Fibroblast of upper back skin (primary cell): Measurements from ENCODE around the gene CEP295NL.
A peak's percentile ranks its signal among the peaks of the same experiment; 100 is the strongest.
"Not testable (repeated sequence)": the region's sequence is repeated elsewhere in the genome, so short reads cannot be mapped to it uniquely, and the experiment has no call there.

Source experiments
- DNase-seq: peaks from one replicate; pipeline ENCODE4 v3.0.0-alpha.2; 2013

CEP295NL gene

GRCh38 chr17:78885956-78886355 is 17.0 kb downstream of the CEP295NL start:
- DNase-seq: no peak

- DNase-seq: no peak
These were observed 17.9 kb downstream of the CEP295NL start for GRCh38 chr17:78884876-78885667.

GRCh38 chr17:78884148-78884825 is 18.7 kb downstream of the CEP295NL start:
- DNase-seq: no peak

GRCh38 chr17:78883533-78884131 is 19.4 kb downstream of the CEP295NL start:
- DNase-seq: peak; percentile 96

GRCh38 chr17:78883089-78883532 is 19.9 kb downstream of the CEP295NL start:
- DNase-seq: peak; percentile 84

- DNase-seq: no peak
These were observed 20.4 kb downstream of the CEP295NL start for GRCh38 chr17:78882540-78883088.

GRCh38 chr17:78879635-78880186 is 23.3 kb downstream of the CEP295NL start:
- DNase-seq: peak; percentile 97

GRCh38 chr17:78878871-78879527 is 24.0 kb downstream of the CEP295NL start:
- no peak for DNase-seq

GRCh38 chr17:78878261-78878660 is 24.7 kb downstream of the CEP295NL start:
- DNase-seq: no peak

- not testable (repeated sequence) for DNase-seq
These were observed 26.0 kb downstream of the CEP295NL start for GRCh38 chr17:78876954-78877517.

- no peak for DNase-seq
These were observed 26.9 kb downstream of the CEP295NL start for GRCh38 chr17:78876094-78876597.

GRCh38 chr17:78875363-78876093 is 27.5 kb downstream of the CEP295NL start:
- peak; percentile 29 for DNase-seq

GRCh38 chr17:78873519-78874340 is 29.3 kb downstream of the CEP295NL start:
- DNase-seq: peak; percentile 25

- DNase-seq: no peak
These were observed 30.5 kb downstream of the CEP295NL start for GRCh38 chr17:78872486-78872885.

- no peak for DNase-seq
These were observed 32.4 kb downstream of the CEP295NL start for GRCh38 chr17:78870621-78871020.

- DNase-seq: peak; percentile 74
These were observed 34.6 kb downstream of the CEP295NL start for GRCh38 chr17:78868391-78868790.

GRCh38 chr17:78867046-78867445 is 36.0 kb downstream of the CEP295NL start:
- DNase-seq: not testable (repeated sequence)

GRCh38 chr17:78865682-78866390 is 37.2 kb downstream of the CEP295NL start:
- DNase-seq: peak; percentile 68

- DNase-seq: no peak
These were observed 38.9 kb downstream of the CEP295NL start for GRCh38 chr17:78864117-78864516.
